ENCODE measurements around the gene NEDD9. TPM values are rescaled to one million over a fixed set of nuclear protein-coding genes. Genes with fewer than 3 reads are reported as not detected.

The NEDD9 gene
- total and polyA plus RNA-seq, 2 donors (not counting 1 experiment from before 2014, with no cell fraction given), result 33.7 to 35.2 TPM

GRCh38 chr6:11152581-11152980, 79.9 kb downstream of the NEDD9 start:
- Histone ChIP-seq H3K27ac (ENCODE audit: insufficient read depth, low read length) (no peak overlapping the region), H3K4me3 (replicated peaks in 1 of 4; ENCODE audit: control extremely low read depth in 1 of 4, insufficient read depth in 1 of 4, low read depth in 3 of 4, low read length in 4 of 4) (no peak overlapping the region), H3K4me1 (ENCODE audit: control insufficient read depth, extremely low read depth, insufficient read depth, low read length) (no peaks in the 10 kb centered on the region), H3K9me3 (ENCODE audit: control insufficient read depth, insufficient read depth, low read depth, low read length) (no peaks in the 10 kb centered on the region), H3K4me2 (ENCODE audit: extremely low read depth, insufficient read depth, low read length) (no peak overlapping the region), H3K9ac (ENCODE audit: insufficient read depth, low read length) (no peak overlapping the region), H3K36me3 (ENCODE audit: control insufficient read depth, insufficient read depth, low read length) (no peaks in the 10 kb centered on the region), H3K27me3 (ENCODE audit: control insufficient read depth, insufficient read depth, low read length) (no peaks in the 10 kb centered on the region), H3K79me2 (ENCODE audit: control insufficient read depth, insufficient read depth, low read length) (no peaks in the 10 kb centered on the region), H2AFZ (ENCODE audit: low read length) (no peak overlapping the region), H4K20me1 (ENCODE audit: control insufficient read depth, extremely low read depth, insufficient read depth, low read length) (no peaks in the 10 kb centered on the region)
- no peak for DNase-seq (ENCODE audit: low read depth in 2 of 2)
- TF ChIP-seq EZH2 (IDR thresholded peaks at IDR 0.05; ENCODE audit: low read length, missing control alignments), result no peak
- no peak for TF ChIP-seq CTCF (conservative IDR thresholded peaks at IDR 0.05 in 1 of 2, IDR thresholded peaks at IDR 0.05 in 1 of 2; ENCODE audit: low read depth in 1 of 2, low read length in 2 of 2)

- Histone ChIP-seq H3K4me1 (ENCODE audit: control insufficient read depth, extremely low read depth, insufficient read depth, low read length) (no peaks in the 10 kb centered on the region), H4K20me1 (ENCODE audit: control insufficient read depth, extremely low read depth, insufficient read depth, low read length) (no peaks in the 10 kb centered on the region), H3K9ac (ENCODE audit: insufficient read depth, low read length) (no peak overlapping the region), H3K27ac (ENCODE audit: insufficient read depth, low read length) (no peak overlapping the region), H3K27me3 (ENCODE audit: control insufficient read depth, insufficient read depth, low read length) (no peaks in the 10 kb centered on the region), H3K36me3 (ENCODE audit: control insufficient read depth, insufficient read depth, low read length) (no peaks in the 10 kb centered on the region), H3K4me2 (ENCODE audit: extremely low read depth, insufficient read depth, low read length) (no peak overlapping the region), H3K4me3 (replicated peaks in 1 of 4; ENCODE audit: control extremely low read depth in 1 of 4, insufficient read depth in 1 of 4, low read depth in 3 of 4, low read length in 4 of 4) (no peak overlapping the region), H3K9me3 (ENCODE audit: control insufficient read depth, insufficient read depth, low read depth, low read length) (no peaks in the 10 kb centered on the region), H2AFZ (ENCODE audit: low read length) (no peak overlapping the region), H3K79me2 (ENCODE audit: control insufficient read depth, insufficient read depth, low read length) (no peaks in the 10 kb centered on the region)
- no peak for DNase-seq (ENCODE audit: low read depth in 2 of 2)
- no peak for TF ChIP-seq EZH2 (IDR thresholded peaks at IDR 0.05; ENCODE audit: low read length, missing control alignments)
Observed at GRCh38 chr6:11151488-11151887, 81.0 kb downstream of the NEDD9 start.

GRCh38 chr6:11149551-11149950, 82.9 kb downstream of the NEDD9 start:
- Histone ChIP-seq H2AFZ (ENCODE audit: low read length) (no peak overlapping the region), H4K20me1 (ENCODE audit: control insufficient read depth, extremely low read depth, insufficient read depth, low read length) (no peaks in the 10 kb centered on the region), H3K9me3 (ENCODE audit: control insufficient read depth, insufficient read depth, low read depth, low read length) (no peaks in the 10 kb centered on the region), H3K4me2 (ENCODE audit: extremely low read depth, insufficient read depth, low read length) (no peak overlapping the region), H3K79me2 (ENCODE audit: control insufficient read depth, insufficient read depth, low read length) (no peaks in the 10 kb centered on the region), H3K36me3 (ENCODE audit: control insufficient read depth, insufficient read depth, low read length) (no peaks in the 10 kb centered on the region), H3K9ac (ENCODE audit: insufficient read depth, low read length) (no peak overlapping the region), H3K27me3 (ENCODE audit: control insufficient read depth, insufficient read depth, low read length) (no peaks in the 10 kb centered on the region), H3K4me1 (ENCODE audit: control insufficient read depth, extremely low read depth, insufficient read depth, low read length) (no peaks in the 10 kb centered on the region), H3K4me3 (replicated peaks in 1 of 4; ENCODE audit: control extremely low read depth in 1 of 4, insufficient read depth in 1 of 4, low read depth in 3 of 4, low read length in 4 of 4) (no peak overlapping the region), H3K27ac (ENCODE audit: insufficient read depth, low read length) (no peak overlapping the region)
- DNase-seq (ENCODE audit: low read depth in 2 of 2), result no peak
- TF ChIP-seq CTCF (conservative IDR thresholded peaks at IDR 0.05 in 1 of 2, IDR thresholded peaks at IDR 0.05 in 1 of 2; ENCODE audit: low read depth in 1 of 2, low read length in 2 of 2) (no peak), EZH2 (IDR thresholded peaks at IDR 0.05; ENCODE audit: low read length, missing control alignments) (no peak)

Data from fibroblast of lung (primary cell).